GM18502 (cell line): ENCODE results near the gene STK32B.

Experiments
- ATAC-seq: cut with Tn5 transposase; IDR thresholded peaks from one replicate; pipeline ENCODE4 v1.9.1; 2021; ENCODE audit warnings: mild to moderate bottlenecking; ENCODE audit not compliant: unreplicated experiment, poor library complexity

STK32B gene

GRCh38 chr4:5479518-5480060 lies 428.3 kb downstream of the STK32B start:
- ATAC-seq: no peak

GRCh38 chr4:5488413-5488812 lies 437.1 kb downstream of the STK32B start:
- no peak for ATAC-seq

- ATAC-seq: no peak
Measured at GRCh38 chr4:5489260-5489659, 438.0 kb downstream of the STK32B start.

- no peak for ATAC-seq
Measured at GRCh38 chr4:5497489-5497888, 446.2 kb downstream of the STK32B start.

- ATAC-seq: no peak
Measured at GRCh38 chr4:5500165-5500564, 448.9 kb downstream of the STK32B start.

GRCh38 chr4:5503336-5503936 lies 452.2 kb downstream of the STK32B start:
- no peak for ATAC-seq

GRCh38 chr4:5504486-5504885 lies 453.2 kb downstream of the STK32B start:
- no peak for ATAC-seq

GRCh38 chr4:5510504-5510903 lies 459.2 kb downstream of the STK32B start:
- ATAC-seq: no peak

GRCh38 chr4:5511791-5512190 lies 460.5 kb downstream of the STK32B start:
- ATAC-seq: no peak

GRCh38 chr4:5515646-5516045 lies 464.4 kb downstream of the STK32B start:
- no peak for ATAC-seq

GRCh38 chr4:5517372-5517771 lies 466.1 kb downstream of the STK32B start:
- ATAC-seq: no peak

GRCh38 chr4:5524446-5525299 lies 473.4 kb downstream of the STK32B start:
- ATAC-seq: no peak

GRCh38 chr4:5526080-5526846 lies 475.0 kb downstream of the STK32B start:
- no peak for ATAC-seq

- no peak for ATAC-seq
Measured at GRCh38 chr4:5527211-5527610, 475.9 kb downstream of the STK32B start.

GRCh38 chr4:5528031-5528436 lies 476.8 kb downstream of the STK32B start:
- no peak for ATAC-seq

GRCh38 chr4:5532100-5532499 lies 480.8 kb downstream of the STK32B start:
- ATAC-seq: no peak

- ATAC-seq: no peak
Measured at GRCh38 chr4:5539584-5539983, 488.3 kb downstream of the STK32B start.

- ATAC-seq: no peak
Measured at GRCh38 chr4:5541169-5541568, 489.9 kb downstream of the STK32B start.

- ATAC-seq: no peak
Measured at GRCh38 chr4:5543681-5544080, 492.4 kb downstream of the STK32B start.

GRCh38 chr4:5544762-5545161 lies 493.5 kb downstream of the STK32B start:
- ATAC-seq: no peak

- ATAC-seq: no peak
Measured at GRCh38 chr4:5545271-5545670, 494.0 kb downstream of the STK32B start.
